CD14-positive monocyte (primary cell): ENCODE results near the gene CLEC18A. TPM values are rescaled to one million over a fixed set of nuclear protein-coding genes. Genes with fewer than 3 reads are reported as not detected.
A peak's percentile ranks its signal among the peaks of the same experiment; 100 is the strongest.

Experiments used
- DNase-seq, 3 donors: peaks; one replicate each; pipeline ENCODE4 v3.0.0-alpha.2; 2011 to 2022
- H2AFZ ChIP-seq: 2 replicates; pipeline ENCODE4 v1.6.0; 2012; ENCODE audit warnings: mild to moderate bottlenecking, low read depth, low read length, inconsistent platforms; ENCODE audit not compliant: insufficient read depth, poor library complexity, severe bottlenecking
- H3K27ac ChIP-seq, 2 donors: 1 replicate in 1 of 2; 2 replicates in 1 of 2; pipeline ENCODE4 v1.5.1; 2012 to 2013; ENCODE audit warnings: low read length in 2 of 2, control low read depth in 1 of 2, inconsistent platforms in 1 of 2, low read depth in 1 of 2, mild to moderate bottlenecking in 1 of 2
- H3K27me3 ChIP-seq, 2 donors: one replicate each; pipeline versions ENCODE4 v1.6.0 to v1.6.1; 2011 to 2013; ENCODE audit warnings: low read length in 2 of 2; ENCODE audit not compliant: control insufficient read depth in 2 of 2, insufficient read depth in 2 of 2
- H3K36me3 ChIP-seq, 2 donors: replicated peaks in 1 of 2; 1 replicate in 1 of 2; 2 replicates in 1 of 2; pipeline versions ENCODE4 v1.5.1 to v1.6.1; 2012 to 2013; ENCODE audit warnings: low read length in 2 of 2, control low read depth in 1 of 2, inconsistent platforms in 1 of 2, mild to moderate bottlenecking in 1 of 2; ENCODE audit not compliant: insufficient read depth in 2 of 2, control insufficient read depth in 1 of 2
- H3K4me1 ChIP-seq, 2 donors: 1 replicate in 1 of 2; 2 replicates in 1 of 2; pipeline versions ENCODE4 v1.5.1 to v1.6.1; 2012 to 2013; ENCODE audit warnings: low read length in 2 of 2, control low read depth in 1 of 2, inconsistent platforms in 1 of 2, mild to moderate bottlenecking in 1 of 2, moderate library complexity in 1 of 2; ENCODE audit not compliant: insufficient read depth in 2 of 2, control insufficient read depth in 1 of 2
- H3K4me2 ChIP-seq: replicated peaks from 2 replicates; pipeline ENCODE3; 2012; ENCODE audit warnings: low read length, moderate library complexity, mild to moderate bottlenecking; ENCODE audit not compliant: poor library complexity, severe bottlenecking; ENCODE audit errors: extremely low read depth
- H3K4me3 ChIP-seq, 3 experiments: fragments of 200-600 bp in 1 of 3; sonication (generic) in 1 of 3; replicated peaks in 1 of 3; 1 replicate in 2 of 3; 2 replicates in 1 of 3; pipeline ENCODE4 v1.5.1; 2011 to 2013; ENCODE audit warnings: low read length in 3 of 3, mild to moderate bottlenecking in 3 of 3, control low read depth in 2 of 3, low read depth in 2 of 3, inconsistent platforms in 1 of 3, moderate library complexity in 1 of 3
- H3K79me2 ChIP-seq: 2 replicates; pipeline ENCODE4 v1.6.0; 2012; ENCODE audit warnings: mild to moderate bottlenecking, control low read depth, inconsistent platforms, low read length, moderate library complexity; ENCODE audit not compliant: insufficient read depth
- H3K9ac ChIP-seq: 2 replicates; pipeline ENCODE4 v1.6.0; 2017; ENCODE audit warnings: low read length, mild to moderate bottlenecking; ENCODE audit not compliant: insufficient read depth, poor library complexity, severe bottlenecking
- H3K9me3 ChIP-seq, 2 donors: replicated peaks in 1 of 2; 1 replicate in 1 of 2; 2 replicates in 1 of 2; pipeline versions ENCODE4 v1.5.1 to v1.6.1; 2012 to 2013; ENCODE audit warnings: low read length in 2 of 2, control low read depth in 1 of 2; ENCODE audit not compliant: control insufficient read depth in 1 of 2, insufficient read depth in 1 of 2
- H4K20me1 ChIP-seq: 2 replicates; pipeline ENCODE4 v1.6.0; 2012; ENCODE audit warnings: mild to moderate bottlenecking, low read length, control low read depth, moderate library complexity; ENCODE audit not compliant: insufficient read depth
- H3K27ac Mint-ChIP-seq, 7 donors: one replicate each; pipeline ENCODE4 v1.8.0; 2020; ENCODE audit warnings: mild to moderate bottlenecking in 7 of 7, mixed read lengths in 7 of 7, moderate library complexity in 6 of 7, inconsistent platforms in 2 of 7
- H3K27me3 Mint-ChIP-seq, 3 donors: one replicate each; pipeline ENCODE4 v1.8.0; 2021 to 2022; ENCODE audit warnings: low read depth in 3 of 3, mild to moderate bottlenecking in 3 of 3, mixed read lengths in 3 of 3, moderate library complexity in 3 of 3, inconsistent platforms in 1 of 3
- H3K36me3 Mint-ChIP-seq, 2 donors: one replicate each; pipeline ENCODE4 v1.8.0; 2020; ENCODE audit warnings: mixed read lengths in 2 of 2, inconsistent platforms in 1 of 2, mild to moderate bottlenecking in 1 of 2
- H3K4me1 Mint-ChIP-seq: one replicate; pipeline ENCODE4 v1.8.0; 2020; ENCODE audit warnings: mild to moderate bottlenecking, mixed read lengths
- H3K4me3 Mint-ChIP-seq, 2 donors: one replicate each; pipeline ENCODE4 v1.8.0; 2020; ENCODE audit warnings: mild to moderate bottlenecking in 2 of 2, mixed read lengths in 2 of 2, moderate library complexity in 1 of 2
- H3K9me3 Mint-ChIP-seq, 7 donors: one replicate each; pipeline ENCODE4 v1.8.0; 2020 to 2022; ENCODE audit warnings: mixed read lengths in 7 of 7, mild to moderate bottlenecking in 6 of 7, moderate library complexity in 6 of 7, inconsistent platforms in 2 of 7
- WGBS: methylation state at CpG from one replicate; pipeline ENCODE4 v1.1.5; 2013; ENCODE audit warnings: missing lambda C conversion rate; ENCODE audit not compliant: insufficient coverage; 5-methylcytosine and 5-hydroxymethylcytosine counted together
- intact Hi-C, 2 donors: fragments of 100-400 bp; cut with micrococcal nuclease; formaldehyde crosslinking; loops; one replicate each; pipeline versions ENCODE4 v1.15.0 to v1.15.1; 2023
- polyA plus RNA-seq, 3 donors: library from polyadenylated mRNA; depleted of rRNA in 1 of 3; unstranded in 2 of 3; stranded (reverse) in 1 of 3; fragments of 300-500 nt in 2 of 3; fragments of >200 nt in 1 of 3; fragmentation: Illumina TruSeq in 2 of 3; gene quantifications; 1 replicate in 2 of 3; 2 replicates in 1 of 3; pipeline ENCODE4 v1.2.3, GENCODE V29; 2012 to 2021
- TF ChIP-seq, protein P1 (sequence below): fragments of 200-600 bp; IDR thresholded peaks from one replicate; pipeline ENCODE4 v1.8.0; 2022; ENCODE audit warnings: antibody characterized with exemption, mild to moderate bottlenecking

The CLEC18A gene
- polyA plus RNA-seq, 3 donors: 2.7 TPM; not detected in 2

DNA sequence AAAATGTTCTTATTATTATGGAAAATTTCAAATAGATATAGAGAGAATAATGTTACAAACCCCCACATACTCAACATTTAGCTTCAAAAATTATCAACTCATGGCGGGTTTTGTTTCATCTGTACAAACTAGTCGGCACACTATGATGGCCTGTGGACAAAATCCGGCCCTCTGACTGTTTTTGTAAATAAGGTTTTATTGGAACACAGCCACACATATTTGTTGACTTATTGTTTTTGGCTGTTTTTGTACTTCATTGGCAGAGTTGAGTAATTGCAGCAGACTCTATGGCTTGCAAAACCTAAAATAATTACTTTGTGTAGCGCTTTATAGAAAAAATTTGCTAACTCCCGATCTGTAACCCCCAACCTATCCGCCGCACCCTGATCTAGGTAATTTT, 41.4 kb upstream of the CLEC18A start:
- Mint-ChIP-seq H3K36me3 (peaks cover 69 to 72% of the 10 kb centered on the region in 2 donors), H3K4me1 (no peaks in the 10 kb centered on the region), H3K9me3 (no peaks in the 10 kb centered on the region), H3K4me3 (no peak overlapping the region), H3K27ac (no peak overlapping the region), H3K27me3 (no peaks in the 10 kb centered on the region)
- no peak for DNase-seq
- Histone ChIP-seq H2AFZ (no peak overlapping the region), H3K4me2 (no peak overlapping the region), H3K4me3 (no peak overlapping the region), H3K27me3 (no peaks in the 10 kb centered on the region), H3K4me1 (no peaks in the 10 kb centered on the region), H3K36me3 (peaks cover 50 to 86% of the 10 kb centered on the region in 2 donors), H3K9ac (no peak overlapping the region), H3K9me3 (no peaks in the 10 kb centered on the region), H3K79me2 (no peaks in the 10 kb centered on the region), H3K27ac (no peak overlapping the region), H4K20me1 (peaks cover 22% of the 10 kb centered on the region)
- TF ChIP-seq, protein P1, sequence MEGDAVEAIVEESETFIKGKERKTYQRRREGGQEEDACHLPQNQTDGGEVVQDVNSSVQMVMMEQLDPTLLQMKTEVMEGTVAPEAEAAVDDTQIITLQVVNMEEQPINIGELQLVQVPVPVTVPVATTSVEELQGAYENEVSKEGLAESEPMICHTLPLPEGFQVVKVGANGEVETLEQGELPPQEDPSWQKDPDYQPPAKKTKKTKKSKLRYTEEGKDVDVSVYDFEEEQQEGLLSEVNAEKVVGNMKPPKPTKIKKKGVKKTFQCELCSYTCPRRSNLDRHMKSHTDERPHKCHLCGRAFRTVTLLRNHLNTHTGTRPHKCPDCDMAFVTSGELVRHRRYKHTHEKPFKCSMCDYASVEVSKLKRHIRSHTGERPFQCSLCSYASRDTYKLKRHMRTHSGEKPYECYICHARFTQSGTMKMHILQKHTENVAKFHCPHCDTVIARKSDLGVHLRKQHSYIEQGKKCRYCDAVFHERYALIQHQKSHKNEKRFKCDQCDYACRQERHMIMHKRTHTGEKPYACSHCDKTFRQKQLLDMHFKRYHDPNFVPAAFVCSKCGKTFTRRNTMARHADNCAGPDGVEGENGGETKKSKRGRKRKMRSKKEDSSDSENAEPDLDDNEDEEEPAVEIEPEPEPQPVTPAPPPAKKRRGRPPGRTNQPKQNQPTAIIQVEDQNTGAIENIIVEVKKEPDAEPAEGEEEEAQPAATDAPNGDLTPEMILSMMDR: no peak
- WGBS: no CpG with 5 or more reads among the region's 7 CpGs
- intact Hi-C loops: no loop called here

DNA sequence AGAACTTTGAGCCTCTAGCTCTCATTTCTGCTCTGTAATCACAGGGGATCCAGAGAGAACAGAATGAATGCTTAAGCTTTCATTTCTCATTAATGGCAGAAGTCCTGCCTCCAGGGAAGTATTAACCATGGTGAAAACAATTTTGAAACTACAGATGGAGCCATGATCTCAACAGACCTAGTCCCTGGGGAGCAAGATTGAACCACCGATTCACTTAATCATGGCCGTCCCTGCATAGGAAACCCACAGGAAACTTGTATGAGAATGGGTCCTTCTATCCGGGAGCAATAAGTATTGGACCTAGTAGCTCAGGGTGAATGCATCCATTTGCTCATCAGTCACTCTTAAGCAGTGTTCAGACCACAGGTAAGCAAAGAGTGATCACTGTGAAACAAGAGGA, 40.2 kb upstream of the CLEC18A start:
- Mint-ChIP-seq H3K4me1 (no peaks in the 10 kb centered on the region), H3K27ac (peak overlapping the region in 2 of 7 donors; percentile 21 to 38), H3K9me3 (no peaks in the 10 kb centered on the region), H3K4me3 (no peak overlapping the region), H3K36me3 (peaks cover 63 to 74% of the 10 kb centered on the region in 2 donors), H3K27me3 (no peaks in the 10 kb centered on the region)
- DNase-seq: no peak
- intact Hi-C loops: no loop called here
- peaks cover 47 to 84% of the 10 kb centered on the region in 2 donors for H3K36me3 ChIP-seq
- H3K79me2 ChIP-seq: no peaks in the 10 kb centered on the region
- no peak overlapping the region for H3K4me2 ChIP-seq
- H4K20me1 ChIP-seq: peaks cover 13% of the 10 kb centered on the region
- H3K27ac ChIP-seq: no peak overlapping the region
- no peaks in the 10 kb centered on the region for H3K4me1 ChIP-seq
- H3K9me3 ChIP-seq: no peaks in the 10 kb centered on the region
- H3K27me3 ChIP-seq: no peaks in the 10 kb centered on the region
- 67% methylated on average over 3 of the region's 3 CpGs for WGBS
- H3K4me3 ChIP-seq: no peak overlapping the region
- TF ChIP-seq, protein P1: no peak
- no peak overlapping the region for H2AFZ ChIP-seq
- no peak overlapping the region for H3K9ac ChIP-seq
